Hepatocyte (in vitro differentiated cells): ENCODE data around the gene COX19.

Experiments
- CTCF ChIP-seq: fragments of 200-600 bp; sonication (generic); IDR thresholded peaks from 2 replicates; pipeline ENCODE4 v1.5.1; 2016; ENCODE audit warnings: antibody characterized with exemption, mild to moderate bottlenecking; ENCODE audit not compliant: poor library complexity
- EZH2 ChIP-seq: fragments of 200-600 bp; sonication (generic); IDR thresholded peaks from 2 replicates; pipeline ENCODE4 v1.6.1; 2016; ENCODE audit warnings: antibody characterized with exemption, mild to moderate bottlenecking, borderline replicate concordance
- EZH2phosphoT487 ChIP-seq: fragments of 200-600 bp; sonication (generic); IDR thresholded peaks from one replicate; pipeline ENCODE4 v1.6.1; 2018; ENCODE audit warnings: antibody characterized with exemption, mild to moderate bottlenecking, low read depth, moderate library complexity; ENCODE audit not compliant: unreplicated experiment, severe bottlenecking

GRCh38 chr7:916291-916941, 58.9 kb downstream of the COX19 start:
- no peak for TF ChIP-seq CTCF
- TF ChIP-seq EZH2, result no peak
- TF ChIP-seq EZH2phosphoT487, result no peak
